A549 (cell line): Measurements from ENCODE around the gene DISP3. TPM values are rescaled to one million over a fixed set of nuclear protein-coding genes. Genes with fewer than 3 reads are reported as not detected.

Experiments
- ATAC-seq, 2 experiments: fragments of 200-7000 bp in 1 of 2; fragments of >200 bp in 1 of 2; cut with Nextera tagmentation in 1 of 2; cut with Tn5 transposase in 1 of 2; 3 replicates each; pipeline versions ENCODE4 v1.8.0 to v1.9.1; 2018 to 2020; ENCODE audit warnings: mild to moderate bottlenecking in 1 of 2, moderate library complexity in 1 of 2
- CTCF ChIA-PET: fragments of 300-600 bp; sonication (Branson Sonifier 250); formaldehyde crosslinking; extraction: SDS; loops from one replicate; lab custom pipeline; 2021; ENCODE audit warnings: antibody characterized with exemption, inconsistent platforms; lab: Yijun Ruan, JAX
- POLR2A ChIA-PET: fragments of 350-600 bp; formaldehyde crosslinking; extraction: SDS; loops from one replicate; lab custom pipeline; 2021; ENCODE audit warnings: antibody characterized with exemption, inconsistent platforms; lab: Yijun Ruan, JAX
- DNase-seq, 2 experiments: peaks; one replicate each; pipeline versions ENCODE4 v3.0.0 to v3.0.0-alpha.2; 2011 to 2016; ENCODE audit warnings: low read depth in 1 of 2, low spot score in 1 of 2
- FAIRE-seq: peaks from 2 replicates; lab custom pipeline; 2011; peaks lifted over from hg19 to GRCh38; lab: Jason Lieb, UNC
- H3K27ac ChIP-seq, 2 experiments: fragments of >200 bp; sonication (Bioruptor Twin); formaldehyde crosslinking; 3 replicates each; pipeline ENCODE4 v1.5.1; 2016 to 2017
- H3K4me1 ChIP-seq: fragments of >200 bp; sonication (Bioruptor Twin); formaldehyde crosslinking; 3 replicates; pipeline ENCODE4 v1.6.1; 2016
- H3K4me2 ChIP-seq: fragments of >200 bp; sonication (Bioruptor Twin); formaldehyde crosslinking; 3 replicates; pipeline ENCODE4 v1.6.1; 2016
- H3K4me3 ChIP-seq: fragments of >200 bp; sonication (Bioruptor Twin); formaldehyde crosslinking; 3 replicates; pipeline ENCODE4 v1.5.1; 2016
- H3K9me3 ChIP-seq: fragments of >200 bp; sonication (Bioruptor Twin); formaldehyde crosslinking; 3 replicates; pipeline ENCODE4 v1.6.1; 2016
- CBX2 ChIP-seq: fragments of 200-600 bp; sonication (generic); IDR thresholded peaks from 2 replicates; pipeline ENCODE4 v1.6.1; 2016; ENCODE audit warnings: low read depth, mild to moderate bottlenecking, borderline replicate concordance
- CHD2 ChIP-seq: fragments of 150-350 bp; IDR thresholded peaks from 2 replicates; pipeline ENCODE4 v1.6.1; 2014; ENCODE audit warnings: low read length; ENCODE audit not compliant: partially characterized antibody
- HOXA7 ChIP-seq: fragments of 250-450 bp; sonication (Bioruptor Pico); IDR thresholded peaks from 2 replicates; pipeline ENCODE4 v1.5.0; 2020; ENCODE audit warnings: mild to moderate bottlenecking, moderate library complexity
- JUN ChIP-seq, 2 experiments: fragments of >200 bp; sonication (Bioruptor Twin); formaldehyde crosslinking; IDR thresholded peaks; 2 replicates in 1 of 2; 3 replicates in 1 of 2; pipeline ENCODE4 v1.6.1; 2016 to 2017
- NR3C1 ChIP-seq: fragments of >200 bp; sonication (Bioruptor Twin); formaldehyde crosslinking; IDR thresholded peaks from 3 replicates; pipeline ENCODE4 v1.6.1; 2017
- POLR2A ChIP-seq: IDR thresholded peaks from 2 replicates; pipeline ENCODE4 v1.6.1; 2012; ENCODE audit warnings: mild to moderate bottlenecking, low read length
- POLR2AphosphoS2 ChIP-seq: conservative IDR thresholded peaks from 2 replicates; pipeline ENCODE4 v1.6.1; 2012; ENCODE audit warnings: low read length, improper control_type of control experiment, inconsistent platforms
- ZFP36 ChIP-seq: fragments of 450-650 bp; IDR thresholded peaks from 2 replicates; pipeline ENCODE4 v1.6.1; 2014; ENCODE audit warnings: borderline replicate concordance; ENCODE audit not compliant: partially characterized antibody
- WGBS: methylation state at CpG from one replicate; pipeline ENCODE4 v1.1.6; 2017; ENCODE audit errors: missing lambda C conversion rate; 5-methylcytosine and 5-hydroxymethylcytosine counted together
- polyA plus RNA-seq, 4 experiments: library from polyadenylated mRNA; depleted of rRNA in 3 of 4; stranded (reverse); fragments of >200 nt; fragmentation: RNase III in 1 of 4; extraction: RNeasy Plus Mini Kit Qiagen cat#74134 plus additional on column Dnase treatment in 1 of 4; gene quantifications; 2 replicates in 3 of 4; 3 replicates in 1 of 4; pipeline ENCODE4 v1.2.3, GENCODE V29; 2011 to 2017
- TF ChIP-seq, protein P1 (sequence below): fragments of 250-450 bp; sonication (Bioruptor Pico); IDR thresholded peaks from 2 replicates; pipeline ENCODE4 v1.5.0; 2020; ENCODE audit warnings: low read depth, mild to moderate bottlenecking, moderate library complexity
- TF ChIP-seq, protein P2 (sequence below): fragments of 150-350 bp; IDR thresholded peaks from 2 replicates; pipeline ENCODE4 v1.6.1; 2014; ENCODE audit warnings: low read depth, mild to moderate bottlenecking, low read length
- TF ChIP-seq, protein P3 (sequence below): fragments of 200-600 bp; sonication (generic); IDR thresholded peaks from 2 replicates; pipeline ENCODE4 v1.6.1; 2016; ENCODE audit warnings: antibody characterized with exemption, mild to moderate bottlenecking, moderate library complexity
- TF ChIP-seq, protein P4 (sequence below): fragments of >200 bp; sonication (Bioruptor Twin); formaldehyde crosslinking; IDR thresholded peaks from 3 replicates; pipeline ENCODE4 v1.5.1; 2016
- TF ChIP-seq, protein P5 (sequence below): fragments of >200 bp; sonication (Bioruptor Twin); formaldehyde crosslinking; IDR thresholded peaks from 2 replicates; pipeline ENCODE4 v1.6.1; 2016
- TF ChIP-seq, protein P6 (sequence below): IDR thresholded peaks from 2 replicates; pipeline ENCODE4 v1.6.1; 2012

DISP3 gene
- polyA plus RNA-seq, 2 of the 4 experiments (the other 2 are of a cell fraction): 0.09 to 0.22 TPM

DNA sequence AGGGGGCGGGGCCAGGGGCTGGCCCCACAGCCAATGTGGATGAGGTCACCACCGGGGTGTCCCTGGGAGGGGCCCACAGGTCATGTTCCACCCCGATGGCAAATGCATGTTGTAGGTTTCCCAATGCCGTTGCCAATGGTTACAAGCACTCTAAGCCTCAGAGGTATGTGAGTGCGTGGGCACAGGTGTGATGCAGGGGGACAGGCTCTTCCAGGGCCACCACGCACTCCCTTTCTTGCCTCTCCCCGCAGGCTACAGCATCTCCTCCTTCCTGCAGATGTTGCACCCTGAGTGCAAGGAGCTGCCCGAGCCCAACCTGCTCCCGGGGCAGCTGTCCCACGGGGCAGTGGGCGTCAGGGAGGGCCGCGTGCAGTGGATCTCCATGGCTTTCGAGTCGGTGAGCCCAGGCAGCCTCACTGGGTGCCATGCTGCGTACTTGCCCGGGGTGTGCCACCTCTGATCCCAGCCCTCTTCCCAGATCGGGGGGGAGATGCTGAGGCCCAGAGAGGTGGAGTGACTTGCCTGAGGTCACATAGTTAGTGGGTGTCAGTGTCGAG, 52.4 kb downstream of the DISP3 start:
- Histone ChIP-seq H3K4me2 (no peak overlapping the region), H3K4me3 (no peak overlapping the region), H3K27ac (no peak overlapping the region), H3K9me3 (no peaks in the 10 kb centered on the region), H3K4me1 (no peaks in the 10 kb centered on the region)
- WGBS: 15% methylated on average over 5 of the region's 19 CpGs
- ATAC-seq: no peak
- TF ChIP-seq, protein P1, sequence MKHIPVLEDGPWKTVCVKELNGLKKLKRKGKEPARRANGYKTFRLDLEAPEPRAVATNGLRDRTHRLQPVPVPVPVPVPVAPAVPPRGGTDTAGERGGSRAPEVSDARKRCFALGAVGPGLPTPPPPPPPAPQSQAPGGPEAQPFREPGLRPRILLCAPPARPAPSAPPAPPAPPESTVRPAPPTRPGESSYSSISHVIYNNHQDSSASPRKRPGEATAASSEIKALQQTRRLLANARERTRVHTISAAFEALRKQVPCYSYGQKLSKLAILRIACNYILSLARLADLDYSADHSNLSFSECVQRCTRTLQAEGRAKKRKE (CRISPR knock-in tag): no peak
- FAIRE-seq: no peak
- no peak for DNase-seq
- CTCF ChIA-PET: no interaction called here
- POLR2A ChIA-PET: no interaction called here

DNA sequence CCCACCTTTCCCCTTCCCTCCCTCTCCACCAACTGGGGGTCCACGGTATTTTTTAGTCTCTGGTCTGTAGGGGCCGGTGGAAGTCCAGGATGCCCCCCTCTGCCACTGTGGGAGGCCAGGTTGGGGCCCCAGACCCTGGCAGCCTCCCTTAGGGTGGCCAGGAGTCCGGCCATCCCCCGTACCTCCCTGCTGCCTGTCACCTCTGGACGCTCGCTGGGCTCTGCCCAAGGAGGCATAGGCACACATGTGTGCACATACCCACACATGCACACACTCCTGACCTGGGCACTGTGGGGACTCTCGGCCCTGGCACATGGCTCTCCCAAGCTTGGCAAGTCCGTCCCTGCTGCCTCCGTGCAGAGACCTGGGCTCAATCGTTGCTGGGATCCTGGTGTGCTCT, 53.0 kb downstream of the DISP3 start:
- H3K27ac ChIP-seq: no peak overlapping the region
- no peak for TF ChIP-seq HOXA7 (CRISPR knock-in tag)
- TF ChIP-seq, all 56 proteins: peak for 0
- CTCF ChIA-PET: no interaction called here
- POLR2A ChIA-PET: no interaction called here
- H3K4me2 ChIP-seq: no peak overlapping the region
- no peak for DNase-seq
- no peak for ATAC-seq
- no peaks in the 10 kb centered on the region for H3K9me3 ChIP-seq
- no peak for FAIRE-seq
- H3K4me3 ChIP-seq: no peak overlapping the region
- WGBS: 7% methylated on average over 3 of the region's 10 CpGs
- no peaks in the 10 kb centered on the region for H3K4me1 ChIP-seq

DNA sequence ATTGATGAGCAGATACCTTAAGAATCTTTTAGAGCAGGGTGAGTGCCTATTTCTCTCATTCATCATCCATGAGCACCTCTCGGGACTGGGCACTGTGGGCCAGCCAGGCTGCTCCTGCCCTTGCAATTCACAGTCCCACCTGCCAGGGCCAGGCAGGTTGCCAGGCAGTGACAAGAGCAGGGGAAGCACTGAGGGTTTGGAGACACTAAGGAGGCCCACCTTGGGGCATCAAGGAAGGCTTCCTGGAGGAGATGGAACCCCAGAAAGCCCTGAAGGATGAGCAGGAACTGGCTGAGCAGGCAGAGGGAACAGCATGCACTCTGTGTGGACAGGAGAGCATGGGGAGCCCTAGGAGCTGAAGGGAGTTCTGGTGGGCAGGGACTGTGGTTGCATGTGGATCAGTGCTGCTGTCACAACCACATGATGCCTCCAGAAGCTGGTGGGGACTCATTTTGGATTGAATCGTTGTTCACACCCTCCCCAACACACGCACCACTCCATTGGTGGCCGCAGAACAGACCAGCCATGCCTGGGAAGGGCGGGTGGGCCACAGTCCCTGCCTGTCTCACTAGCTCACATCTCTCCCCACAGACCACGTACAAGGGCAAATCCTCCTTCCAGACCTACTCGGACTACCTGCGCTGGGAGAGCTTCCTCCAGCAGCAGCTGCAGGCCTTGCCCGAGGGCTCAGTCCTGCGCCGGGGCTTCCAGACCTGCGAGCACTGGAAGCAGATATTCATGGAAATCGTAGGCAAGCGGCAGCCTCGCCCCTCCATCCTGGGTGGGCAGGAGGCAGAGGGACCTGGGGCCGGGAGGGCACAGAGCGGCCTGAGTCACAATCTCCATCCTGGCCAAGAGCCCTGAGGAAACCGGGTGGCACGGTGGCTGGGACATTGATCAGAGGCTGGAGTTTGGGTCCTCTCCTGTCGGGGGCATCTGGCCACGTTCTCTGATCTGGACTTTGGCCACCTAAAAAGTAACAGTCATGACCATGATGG, 55.1 kb downstream of the DISP3 start:
- Histone ChIP-seq H3K4me3 (no peak overlapping the region), H3K27ac (no peak overlapping the region), H3K4me2 (no peak overlapping the region), H3K9me3 (no peaks in the 10 kb centered on the region), H3K4me1 (no peaks in the 10 kb centered on the region)
- ATAC-seq (no peak), FAIRE-seq (no peak), DNase-seq (no peak)
- ChIA-PET CTCF (no interaction called here), POLR2A (no interaction called here)
- 41% methylated on average over 4 of the region's 21 CpGs for WGBS
- TF ChIP-seq ZFP36 (peak; percentile 6), POLR2AphosphoS2 (no peak)

DNA sequence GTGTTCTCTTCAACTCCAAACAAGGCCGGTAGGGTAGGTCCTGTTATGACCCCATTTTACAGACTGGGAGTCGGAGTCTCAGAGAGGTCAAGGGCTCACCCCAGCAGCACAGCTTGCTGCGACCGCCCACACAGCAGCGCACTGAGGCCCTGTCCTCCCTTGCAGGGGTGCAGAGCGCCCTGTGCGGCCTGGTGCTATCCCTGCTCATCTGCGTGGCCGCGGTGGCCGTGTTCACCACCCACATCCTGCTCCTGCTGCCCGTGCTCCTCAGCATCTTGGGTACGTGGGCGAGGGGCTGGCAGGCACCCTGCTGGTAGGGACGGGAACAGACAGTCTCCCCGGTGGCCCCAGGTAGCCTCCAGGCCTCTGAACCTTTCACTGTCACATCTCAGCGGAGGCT, 55.9 kb downstream of the DISP3 start:
- no peak overlapping the region for H3K4me3 ChIP-seq
- no peak for TF ChIP-seq CHD2
- no peak for TF ChIP-seq NR3C1
- TF ChIP-seq, protein P2, sequence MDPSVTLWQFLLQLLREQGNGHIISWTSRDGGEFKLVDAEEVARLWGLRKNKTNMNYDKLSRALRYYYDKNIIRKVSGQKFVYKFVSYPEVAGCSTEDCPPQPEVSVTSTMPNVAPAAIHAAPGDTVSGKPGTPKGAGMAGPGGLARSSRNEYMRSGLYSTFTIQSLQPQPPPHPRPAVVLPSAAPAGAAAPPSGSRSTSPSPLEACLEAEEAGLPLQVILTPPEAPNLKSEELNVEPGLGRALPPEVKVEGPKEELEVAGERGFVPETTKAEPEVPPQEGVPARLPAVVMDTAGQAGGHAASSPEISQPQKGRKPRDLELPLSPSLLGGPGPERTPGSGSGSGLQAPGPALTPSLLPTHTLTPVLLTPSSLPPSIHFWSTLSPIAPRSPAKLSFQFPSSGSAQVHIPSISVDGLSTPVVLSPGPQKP: no peak
- no peak for TF ChIP-seq JUN (IDR thresholded peaks at IDR 0.05)
- no peaks in the 10 kb centered on the region for H3K9me3 ChIP-seq
- CTCF ChIA-PET: interaction anchor here (1.0 kb wide), 1 partner anchor 107 kb away, joined by 3 read pairs; no protein-coding TSS in a partner anchor
- no peak overlapping the region for H3K27ac ChIP-seq
- H3K4me2 ChIP-seq: no peak overlapping the region
- FAIRE-seq: no peak
- 53% methylated on average over 6 of the region's 17 CpGs for WGBS
- H3K4me1 ChIP-seq: no peaks in the 10 kb centered on the region
- peak in 1 of 2 experiments; percentile 31; a peak in 2 of 6 replicates for ATAC-seq
- POLR2A ChIA-PET: no interaction called here
- DNase-seq: no peak

DNA sequence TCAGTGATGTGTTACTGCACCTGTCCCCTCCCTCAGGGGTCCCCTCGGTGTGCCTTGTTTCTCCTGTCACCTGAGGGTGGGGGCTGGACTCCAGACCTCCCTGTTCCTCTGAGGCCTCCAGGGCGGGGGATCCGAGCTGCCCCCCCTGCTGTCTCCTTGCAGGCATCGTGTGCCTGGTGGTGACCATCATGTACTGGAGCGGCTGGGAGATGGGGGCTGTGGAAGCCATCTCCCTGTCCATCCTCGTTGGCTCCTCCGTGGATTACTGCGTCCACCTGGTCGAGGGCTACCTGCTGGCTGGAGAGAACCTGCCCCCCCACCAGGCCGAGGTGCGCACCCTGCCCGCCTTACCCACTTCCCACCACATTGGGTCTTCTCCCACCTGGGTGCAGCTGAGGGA, 56.4 kb downstream of the DISP3 start:
- no peak for DNase-seq
- H3K4me2 ChIP-seq: no peak overlapping the region
- no CpG with 5 or more reads among the region's 12 CpGs for WGBS
- no peak for FAIRE-seq
- H3K9me3 ChIP-seq: no peaks in the 10 kb centered on the region
- no peak overlapping the region for H3K4me3 ChIP-seq
- H3K27ac ChIP-seq: no peak overlapping the region
- no peak for ATAC-seq
- POLR2A ChIA-PET: no interaction called here
- H3K4me1 ChIP-seq: no peaks in the 10 kb centered on the region
- CTCF ChIA-PET: interaction anchor here (1.0 kb wide), 1 partner anchor 107 kb away, joined by 3 read pairs; no protein-coding TSS in a partner anchor
- no peak for TF ChIP-seq ZFP36
- no peak for TF ChIP-seq NR3C1
- TF ChIP-seq POLR2A: no peak
- TF ChIP-seq, protein P3, sequence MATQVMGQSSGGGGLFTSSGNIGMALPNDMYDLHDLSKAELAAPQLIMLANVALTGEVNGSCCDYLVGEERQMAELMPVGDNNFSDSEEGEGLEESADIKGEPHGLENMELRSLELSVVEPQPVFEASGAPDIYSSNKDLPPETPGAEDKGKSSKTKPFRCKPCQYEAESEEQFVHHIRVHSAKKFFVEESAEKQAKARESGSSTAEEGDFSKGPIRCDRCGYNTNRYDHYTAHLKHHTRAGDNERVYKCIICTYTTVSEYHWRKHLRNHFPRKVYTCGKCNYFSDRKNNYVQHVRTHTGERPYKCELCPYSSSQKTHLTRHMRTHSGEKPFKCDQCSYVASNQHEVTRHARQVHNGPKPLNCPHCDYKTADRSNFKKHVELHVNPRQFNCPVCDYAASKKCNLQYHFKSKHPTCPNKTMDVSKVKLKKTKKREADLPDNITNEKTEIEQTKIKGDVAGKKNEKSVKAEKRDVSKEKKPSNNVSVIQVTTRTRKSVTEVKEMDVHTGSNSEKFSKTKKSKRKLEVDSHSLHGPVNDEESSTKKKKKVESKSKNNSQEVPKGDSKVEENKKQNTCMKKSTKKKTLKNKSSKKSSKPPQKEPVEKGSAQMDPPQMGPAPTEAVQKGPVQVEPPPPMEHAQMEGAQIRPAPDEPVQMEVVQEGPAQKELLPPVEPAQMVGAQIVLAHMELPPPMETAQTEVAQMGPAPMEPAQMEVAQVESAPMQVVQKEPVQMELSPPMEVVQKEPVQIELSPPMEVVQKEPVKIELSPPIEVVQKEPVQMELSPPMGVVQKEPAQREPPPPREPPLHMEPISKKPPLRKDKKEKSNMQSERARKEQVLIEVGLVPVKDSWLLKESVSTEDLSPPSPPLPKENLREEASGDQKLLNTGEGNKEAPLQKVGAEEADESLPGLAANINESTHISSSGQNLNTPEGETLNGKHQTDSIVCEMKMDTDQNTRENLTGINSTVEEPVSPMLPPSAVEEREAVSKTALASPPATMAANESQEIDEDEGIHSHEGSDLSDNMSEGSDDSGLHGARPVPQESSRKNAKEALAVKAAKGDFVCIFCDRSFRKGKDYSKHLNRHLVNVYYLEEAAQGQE: no peak
- TF ChIP-seq, protein P4, sequence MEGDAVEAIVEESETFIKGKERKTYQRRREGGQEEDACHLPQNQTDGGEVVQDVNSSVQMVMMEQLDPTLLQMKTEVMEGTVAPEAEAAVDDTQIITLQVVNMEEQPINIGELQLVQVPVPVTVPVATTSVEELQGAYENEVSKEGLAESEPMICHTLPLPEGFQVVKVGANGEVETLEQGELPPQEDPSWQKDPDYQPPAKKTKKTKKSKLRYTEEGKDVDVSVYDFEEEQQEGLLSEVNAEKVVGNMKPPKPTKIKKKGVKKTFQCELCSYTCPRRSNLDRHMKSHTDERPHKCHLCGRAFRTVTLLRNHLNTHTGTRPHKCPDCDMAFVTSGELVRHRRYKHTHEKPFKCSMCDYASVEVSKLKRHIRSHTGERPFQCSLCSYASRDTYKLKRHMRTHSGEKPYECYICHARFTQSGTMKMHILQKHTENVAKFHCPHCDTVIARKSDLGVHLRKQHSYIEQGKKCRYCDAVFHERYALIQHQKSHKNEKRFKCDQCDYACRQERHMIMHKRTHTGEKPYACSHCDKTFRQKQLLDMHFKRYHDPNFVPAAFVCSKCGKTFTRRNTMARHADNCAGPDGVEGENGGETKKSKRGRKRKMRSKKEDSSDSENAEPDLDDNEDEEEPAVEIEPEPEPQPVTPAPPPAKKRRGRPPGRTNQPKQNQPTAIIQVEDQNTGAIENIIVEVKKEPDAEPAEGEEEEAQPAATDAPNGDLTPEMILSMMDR: no peak
- TF ChIP-seq, protein P5, sequence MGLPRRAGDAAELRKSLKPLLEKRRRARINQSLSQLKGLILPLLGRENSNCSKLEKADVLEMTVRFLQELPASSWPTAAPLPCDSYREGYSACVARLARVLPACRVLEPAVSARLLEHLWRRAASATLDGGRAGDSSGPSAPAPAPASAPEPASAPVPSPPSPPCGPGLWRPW: no peak
- TF ChIP-seq CBX2: no peak
- TF ChIP-seq, protein P6, sequence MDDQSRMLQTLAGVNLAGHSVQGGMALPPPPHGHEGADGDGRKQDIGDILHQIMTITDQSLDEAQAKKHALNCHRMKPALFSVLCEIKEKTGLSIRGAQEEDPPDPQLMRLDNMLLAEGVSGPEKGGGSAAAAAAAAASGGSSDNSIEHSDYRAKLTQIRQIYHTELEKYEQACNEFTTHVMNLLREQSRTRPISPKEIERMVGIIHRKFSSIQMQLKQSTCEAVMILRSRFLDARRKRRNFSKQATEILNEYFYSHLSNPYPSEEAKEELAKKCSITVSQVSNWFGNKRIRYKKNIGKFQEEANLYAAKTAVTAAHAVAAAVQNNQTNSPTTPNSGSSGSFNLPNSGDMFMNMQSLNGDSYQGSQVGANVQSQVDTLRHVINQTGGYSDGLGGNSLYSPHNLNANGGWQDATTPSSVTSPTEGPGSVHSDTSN: no peak
